ENCODE data around the gene ODF4.

Gene ODF4

DNA sequence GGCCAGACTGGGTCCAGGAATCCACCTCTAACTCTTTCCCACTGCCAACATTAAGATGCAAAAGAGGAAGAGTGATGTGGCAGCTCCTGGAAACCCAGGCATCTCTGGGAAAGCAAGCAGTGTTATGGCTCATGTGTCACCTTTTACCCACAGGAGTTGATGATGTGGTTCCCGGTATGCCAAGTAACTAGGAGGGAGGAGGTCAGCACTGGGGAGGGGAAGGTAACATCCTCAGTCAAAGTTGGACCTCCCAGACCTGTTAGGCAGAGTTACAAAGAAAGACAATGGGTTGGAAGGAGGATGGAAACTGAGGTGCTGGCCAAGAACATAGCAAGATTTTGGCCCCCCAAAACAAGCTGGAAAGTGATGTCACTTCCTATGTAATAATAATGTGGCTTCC lies 25.5 kb downstream of the ODF4 start:
- H3K27ac ChIP-seq (ENCODE audit: low read length): no peak overlapping the region
- H3K4me1 ChIP-seq (ENCODE audit: low read length): no peaks in the 10 kb centered on the region
- TF ChIP-seq, protein P1, sequence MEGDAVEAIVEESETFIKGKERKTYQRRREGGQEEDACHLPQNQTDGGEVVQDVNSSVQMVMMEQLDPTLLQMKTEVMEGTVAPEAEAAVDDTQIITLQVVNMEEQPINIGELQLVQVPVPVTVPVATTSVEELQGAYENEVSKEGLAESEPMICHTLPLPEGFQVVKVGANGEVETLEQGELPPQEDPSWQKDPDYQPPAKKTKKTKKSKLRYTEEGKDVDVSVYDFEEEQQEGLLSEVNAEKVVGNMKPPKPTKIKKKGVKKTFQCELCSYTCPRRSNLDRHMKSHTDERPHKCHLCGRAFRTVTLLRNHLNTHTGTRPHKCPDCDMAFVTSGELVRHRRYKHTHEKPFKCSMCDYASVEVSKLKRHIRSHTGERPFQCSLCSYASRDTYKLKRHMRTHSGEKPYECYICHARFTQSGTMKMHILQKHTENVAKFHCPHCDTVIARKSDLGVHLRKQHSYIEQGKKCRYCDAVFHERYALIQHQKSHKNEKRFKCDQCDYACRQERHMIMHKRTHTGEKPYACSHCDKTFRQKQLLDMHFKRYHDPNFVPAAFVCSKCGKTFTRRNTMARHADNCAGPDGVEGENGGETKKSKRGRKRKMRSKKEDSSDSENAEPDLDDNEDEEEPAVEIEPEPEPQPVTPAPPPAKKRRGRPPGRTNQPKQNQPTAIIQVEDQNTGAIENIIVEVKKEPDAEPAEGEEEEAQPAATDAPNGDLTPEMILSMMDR (IDR thresholded peaks at IDR 0.05; ENCODE audit: low read depth, low read length): no peak
- no peak for TF ChIP-seq EZH2phosphoT487 (IDR thresholded peaks at IDR 0.05; ENCODE audit: low read depth)

DNA sequence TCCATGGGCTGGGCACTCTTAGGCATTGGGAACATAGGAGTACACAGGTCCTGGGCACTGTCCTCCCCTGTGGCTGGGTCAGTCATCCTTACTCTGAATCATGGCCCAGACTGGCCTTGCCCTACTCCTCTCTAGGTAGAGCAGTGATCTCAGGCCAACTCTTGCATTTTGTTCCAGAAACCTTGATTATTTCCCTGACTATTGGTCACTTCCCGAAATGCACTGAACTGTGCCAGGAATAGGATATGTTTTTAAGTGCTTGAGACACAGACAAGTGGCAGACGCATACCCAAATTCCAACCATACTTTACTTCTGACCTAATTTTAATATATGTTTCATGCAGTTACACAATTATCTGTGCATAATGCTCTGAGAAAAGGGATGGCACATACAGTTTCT lies 26.6 kb downstream of the ODF4 start:
- no peak overlapping the region for H3K27ac ChIP-seq (ENCODE audit: low read length)
- H3K27me3 ChIP-seq (ENCODE audit: low read depth, low read length): no peaks in the 10 kb centered on the region
- no peaks in the 10 kb centered on the region for H3K79me2 ChIP-seq (ENCODE audit: low read length)
- H3K9me3 ChIP-seq (ENCODE audit: insufficient read depth, low read length): no peaks in the 10 kb centered on the region
- H3K36me3 ChIP-seq (replicated peaks; ENCODE audit: low read depth, low read length): no peaks in the 10 kb centered on the region
- H3K4me3 ChIP-seq (ENCODE audit: low read length): no peak overlapping the region
- no peak overlapping the region for H3K4me2 ChIP-seq (ENCODE audit: low read length)
- TF ChIP-seq, protein P1 (IDR thresholded peaks at IDR 0.05; ENCODE audit: low read depth, low read length): no peak
- TF ChIP-seq EZH2phosphoT487 (IDR thresholded peaks at IDR 0.05; ENCODE audit: low read depth): no peak
- no peaks in the 10 kb centered on the region for H4K20me1 ChIP-seq (ENCODE audit: insufficient read depth, low read length)
- no peak overlapping the region for H3K9ac ChIP-seq (ENCODE audit: low read length)
- H3K4me1 ChIP-seq (ENCODE audit: low read length): no peaks in the 10 kb centered on the region
- H2AFZ ChIP-seq (ENCODE audit: low read depth, low read length): no peak overlapping the region

More for the DNA sequence above, 25.5 kb downstream of the ODF4 start:
- Histone ChIP-seq H3K9me3 (ENCODE audit: insufficient read depth, low read length) (no peaks in the 10 kb centered on the region), H3K9ac (ENCODE audit: low read length) (no peak overlapping the region), H3K36me3 (replicated peaks; ENCODE audit: low read depth, low read length) (no peaks in the 10 kb centered on the region), H2AFZ (ENCODE audit: low read depth, low read length) (no peak overlapping the region), H3K4me2 (ENCODE audit: low read length) (no peak overlapping the region), H3K27me3 (ENCODE audit: low read depth, low read length) (no peaks in the 10 kb centered on the region), H3K79me2 (ENCODE audit: low read length) (no peaks in the 10 kb centered on the region), H3K4me3 (ENCODE audit: low read length) (no peak overlapping the region), H4K20me1 (ENCODE audit: insufficient read depth, low read length) (no peaks in the 10 kb centered on the region)

DNA sequence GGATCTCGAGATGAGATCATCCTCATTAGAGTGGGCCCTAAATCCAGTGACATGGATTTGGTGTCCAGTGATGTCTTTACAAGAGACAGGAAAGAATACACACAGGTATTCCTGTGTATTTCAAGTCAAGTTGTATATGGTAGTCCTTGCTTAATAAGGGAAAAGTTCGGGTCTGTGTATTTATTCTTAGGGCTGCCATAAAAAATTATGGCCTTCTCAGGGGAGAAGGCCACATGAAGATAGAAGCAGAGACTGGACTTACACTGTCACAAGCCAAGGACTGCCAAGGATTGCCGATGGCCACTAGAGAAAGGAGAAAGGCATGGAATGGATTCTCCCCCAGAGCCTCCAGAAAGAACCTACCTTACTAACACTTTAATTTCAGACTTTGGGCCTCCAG lies 28.6 kb downstream of the ODF4 start:
- Histone ChIP-seq H3K9ac (ENCODE audit: low read length) (no peak overlapping the region), H3K4me1 (ENCODE audit: low read length) (no peaks in the 10 kb centered on the region), H3K9me3 (ENCODE audit: insufficient read depth, low read length) (no peaks in the 10 kb centered on the region), H3K4me3 (ENCODE audit: low read length) (no peak overlapping the region), H3K27ac (ENCODE audit: low read length) (no peak overlapping the region), H4K20me1 (ENCODE audit: insufficient read depth, low read length) (no peaks in the 10 kb centered on the region), H3K27me3 (ENCODE audit: low read depth, low read length) (no peaks in the 10 kb centered on the region), H2AFZ (ENCODE audit: low read depth, low read length) (no peak overlapping the region), H3K79me2 (ENCODE audit: low read length) (no peaks in the 10 kb centered on the region), H3K36me3 (replicated peaks; ENCODE audit: low read depth, low read length) (no peaks in the 10 kb centered on the region), H3K4me2 (ENCODE audit: low read length) (no peak overlapping the region)
- TF ChIP-seq, protein P1 (IDR thresholded peaks at IDR 0.05; ENCODE audit: low read depth, low read length): no peak
- no peak for TF ChIP-seq EZH2phosphoT487 (IDR thresholded peaks at IDR 0.05; ENCODE audit: low read depth)

DNA sequence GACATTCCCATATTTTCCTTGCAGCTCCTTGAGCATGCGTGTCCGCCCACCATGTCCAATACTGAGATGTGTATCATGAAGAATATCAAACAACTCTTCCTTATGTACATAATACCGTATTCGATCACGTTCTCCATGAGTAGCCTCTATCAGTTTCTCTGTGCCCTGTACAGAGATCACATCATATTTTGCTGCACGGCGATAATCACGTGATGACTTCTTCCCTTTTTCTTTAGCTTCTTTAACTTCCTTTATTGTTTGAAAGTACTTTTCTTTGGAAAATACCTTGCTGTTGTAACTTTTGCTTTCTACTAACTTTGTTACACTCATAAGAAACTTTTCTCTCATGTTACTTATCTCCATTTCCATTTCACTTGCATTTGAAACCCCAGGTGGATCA lies 30.3 kb downstream of the ODF4 start:
- Histone ChIP-seq H2AFZ (ENCODE audit: low read depth, low read length) (no peak overlapping the region), H3K36me3 (replicated peaks; ENCODE audit: low read depth, low read length) (no peaks in the 10 kb centered on the region), H3K27me3 (ENCODE audit: low read depth, low read length) (no peaks in the 10 kb centered on the region), H3K4me2 (ENCODE audit: low read length) (no peak overlapping the region), H3K9ac (ENCODE audit: low read length) (no peak overlapping the region), H3K9me3 (ENCODE audit: insufficient read depth, low read length) (no peaks in the 10 kb centered on the region), H3K27ac (ENCODE audit: low read length) (no peak overlapping the region), H3K79me2 (ENCODE audit: low read length) (no peaks in the 10 kb centered on the region), H3K4me3 (ENCODE audit: low read length) (no peak overlapping the region), H3K4me1 (ENCODE audit: low read length) (no peaks in the 10 kb centered on the region), H4K20me1 (ENCODE audit: insufficient read depth, low read length) (no peaks in the 10 kb centered on the region)
- TF ChIP-seq, protein P1 (IDR thresholded peaks at IDR 0.05; ENCODE audit: low read depth, low read length): no peak
- TF ChIP-seq EZH2phosphoT487 (IDR thresholded peaks at IDR 0.05; ENCODE audit: low read depth): no peak
